ENCODE data around the gene ZBTB24.
"Not testable (repeated sequence)": the region's sequence is repeated elsewhere in the genome, so short reads cannot be mapped to it uniquely, and the experiment has no call there.

The ZBTB24 gene

DNA sequence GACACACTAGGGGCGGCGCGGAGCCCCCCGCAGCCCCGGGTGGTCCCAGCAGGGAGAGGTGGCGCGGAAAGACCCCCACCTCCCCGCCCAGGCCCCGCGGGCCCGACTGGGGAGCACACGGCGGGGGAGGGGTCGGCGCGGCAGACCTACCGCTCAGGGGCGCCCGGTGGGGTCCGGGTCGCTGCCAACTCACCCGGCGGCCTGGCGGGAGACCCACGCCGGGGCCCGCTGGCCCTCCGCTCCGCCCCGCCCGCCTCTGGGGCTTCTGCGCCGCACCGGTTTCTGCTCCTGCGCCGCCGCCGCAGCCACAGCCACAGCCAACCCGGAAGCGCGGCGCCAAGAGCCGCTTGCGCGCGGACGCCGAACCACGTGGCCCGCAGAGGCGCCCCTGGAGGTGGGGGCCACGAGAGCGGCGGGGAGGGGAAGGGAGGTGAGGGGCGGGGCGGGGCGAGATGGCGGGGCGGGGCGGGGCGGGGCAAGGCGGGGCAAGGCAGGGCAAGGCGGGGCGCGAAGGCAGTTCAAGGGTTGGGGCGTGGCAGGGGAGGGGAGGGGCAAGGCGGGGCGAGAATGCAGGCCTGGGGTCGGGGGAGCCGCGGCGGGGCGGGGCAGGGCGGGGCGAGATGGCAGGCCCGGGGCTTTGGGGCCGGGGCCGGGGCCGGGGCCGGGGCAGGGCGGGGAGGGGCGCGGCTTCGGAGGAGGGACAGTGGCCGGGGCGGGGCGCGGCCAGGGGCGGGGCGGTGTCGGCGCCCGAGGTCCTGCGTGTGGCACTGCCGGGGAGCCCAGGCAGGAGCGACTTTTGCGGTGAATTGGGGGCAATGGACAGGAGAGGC, at the start of gene ZBTB24:
Gene ZBTB24, minus strand, starts transcription at position 315 of the 830 bp plus-strand sequence. CDS start 1,193 bp downstream, outside the sequence.
- DNase-seq (ENCODE audit: low read depth) = peak; percentile 88

DNA sequence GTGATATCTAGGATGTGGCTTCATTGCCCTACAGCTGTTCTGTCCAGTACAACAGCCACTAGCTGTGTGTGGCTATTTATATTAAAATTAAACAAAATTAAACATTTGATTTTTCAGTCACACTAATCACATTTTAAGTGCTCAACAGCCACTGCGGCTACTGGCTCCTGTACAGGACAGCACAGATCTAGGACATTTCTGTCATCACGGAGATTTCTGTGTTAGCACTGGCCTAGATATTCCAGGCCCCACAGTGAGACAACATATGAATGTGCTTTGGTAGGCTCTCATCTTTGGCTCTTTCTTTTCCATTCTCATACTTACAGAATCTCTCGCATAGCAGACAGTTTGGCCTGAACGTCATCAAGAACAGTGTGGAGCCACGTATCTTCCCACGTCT, 48.4 kb upstream of the ZBTB24 start:
- no peak for DNase-seq (ENCODE audit: low read depth)

DNA sequence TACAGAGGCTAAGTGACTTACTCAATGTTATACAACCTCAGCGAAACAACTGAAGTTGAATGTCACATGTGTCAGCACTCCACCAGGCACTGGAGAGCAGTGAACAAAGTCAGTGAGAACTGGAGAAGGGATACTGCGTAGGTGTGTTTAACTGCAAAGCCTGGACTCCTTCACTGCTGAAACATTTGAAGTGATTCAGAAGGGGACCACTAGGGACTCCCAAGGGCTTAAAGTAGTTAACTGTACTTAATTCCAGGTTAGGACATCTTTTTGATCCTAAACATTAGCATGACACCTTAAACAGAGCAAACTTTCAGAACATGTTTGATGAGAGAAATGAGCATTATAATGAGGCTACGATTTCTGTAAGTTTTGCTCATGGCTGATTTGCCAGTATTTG, 45.0 kb upstream of the ZBTB24 start:
- DNase-seq (ENCODE audit: low read depth) = no peak

DNA sequence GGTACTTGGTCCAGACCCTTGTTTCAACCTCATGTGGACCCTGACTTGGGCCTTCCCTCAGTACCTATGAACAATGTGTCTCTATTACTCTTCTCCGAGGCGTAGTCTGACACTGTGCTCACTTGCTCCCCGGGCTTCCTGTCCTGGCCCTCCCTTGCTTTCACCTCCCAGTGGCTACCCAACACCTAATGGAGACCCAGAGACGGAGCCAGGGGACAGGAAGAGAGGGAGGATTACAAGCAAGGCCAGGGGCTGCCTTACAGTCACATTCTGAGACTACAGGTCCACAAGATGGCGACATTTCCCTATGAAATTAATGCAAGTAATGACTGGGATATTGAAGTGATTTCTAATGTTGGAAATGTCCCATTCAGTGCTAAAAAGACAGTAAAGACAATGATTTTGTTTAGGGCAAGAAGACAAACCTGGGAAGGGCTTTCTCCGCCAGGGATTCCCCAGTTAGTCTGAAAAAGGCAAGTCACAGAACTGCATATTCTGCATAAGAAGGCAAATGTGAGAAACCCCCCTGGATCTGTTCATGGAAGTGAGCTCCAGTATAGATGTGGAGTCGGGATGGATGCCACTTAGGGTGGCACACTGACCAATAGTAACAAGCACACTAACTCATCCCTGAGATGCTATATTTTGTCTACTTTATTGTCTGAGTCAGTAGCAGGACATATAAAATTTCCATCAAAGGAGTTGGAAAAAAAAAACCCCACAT, 44.0 kb upstream of the ZBTB24 start:
- DNase-seq (ENCODE audit: low read depth) = no peak

DNA sequence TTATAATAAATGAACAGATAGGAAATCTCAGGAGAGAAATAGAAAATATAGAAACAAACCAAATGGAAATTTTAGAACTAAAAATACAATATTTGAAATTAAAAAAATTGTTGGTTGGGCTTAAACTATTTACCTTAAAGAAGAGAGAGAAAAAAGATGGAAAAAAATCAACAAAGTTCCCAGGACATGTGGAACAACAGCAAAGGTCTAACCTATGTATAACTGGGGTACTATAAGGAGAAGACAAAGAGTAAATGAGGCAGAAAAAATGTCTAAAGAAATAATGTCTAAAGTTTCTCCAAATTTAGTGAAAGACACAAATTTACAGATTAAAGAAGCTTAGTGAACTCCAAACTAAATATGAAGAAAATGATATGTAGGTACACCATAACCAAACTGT, 41.1 kb upstream of the ZBTB24 start:
- DNase-seq (ENCODE audit: low read depth) = no peak

DNA sequence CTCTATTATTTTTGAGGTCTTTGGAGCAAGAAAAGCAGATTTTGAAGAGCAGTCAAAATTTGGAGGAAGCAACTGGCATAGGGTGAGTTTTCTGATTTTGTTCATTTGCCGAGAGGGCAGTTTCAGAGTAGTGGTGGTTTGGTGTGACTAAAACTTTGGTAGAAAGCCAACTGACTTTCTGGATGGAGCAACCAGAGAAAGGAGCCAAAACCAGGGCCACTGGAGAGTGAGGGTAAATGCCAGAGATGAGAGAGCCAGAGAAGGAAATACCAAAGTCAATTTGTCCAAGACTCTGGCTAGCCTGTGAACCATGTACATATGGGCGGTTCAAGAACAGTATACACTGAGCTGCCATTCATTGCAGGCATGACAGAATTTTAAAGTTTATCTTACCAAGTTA, 40.5 kb upstream of the ZBTB24 start:
- no peak for DNase-seq (ENCODE audit: low read depth)

DNA sequence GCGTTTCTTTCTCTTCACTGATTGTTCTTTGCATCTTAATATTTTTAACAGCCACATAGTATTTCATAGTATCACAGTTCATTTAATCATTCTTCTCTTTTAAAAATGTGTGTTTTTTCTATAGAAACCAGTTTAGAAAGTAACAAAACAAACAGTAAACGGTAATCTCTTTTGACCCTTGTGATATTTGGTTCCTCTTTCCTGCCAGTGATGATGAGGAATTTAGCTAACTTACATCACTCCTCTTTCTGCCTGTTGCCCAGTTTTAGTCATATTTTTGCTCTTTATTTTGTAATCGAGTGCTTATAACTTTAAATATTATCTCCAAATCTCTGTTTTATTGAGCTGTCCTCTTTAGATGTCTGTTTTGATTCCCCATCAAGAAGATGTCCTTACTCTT, 38.1 kb upstream of the ZBTB24 start:
- no peak for DNase-seq (ENCODE audit: low read depth)

DNA sequence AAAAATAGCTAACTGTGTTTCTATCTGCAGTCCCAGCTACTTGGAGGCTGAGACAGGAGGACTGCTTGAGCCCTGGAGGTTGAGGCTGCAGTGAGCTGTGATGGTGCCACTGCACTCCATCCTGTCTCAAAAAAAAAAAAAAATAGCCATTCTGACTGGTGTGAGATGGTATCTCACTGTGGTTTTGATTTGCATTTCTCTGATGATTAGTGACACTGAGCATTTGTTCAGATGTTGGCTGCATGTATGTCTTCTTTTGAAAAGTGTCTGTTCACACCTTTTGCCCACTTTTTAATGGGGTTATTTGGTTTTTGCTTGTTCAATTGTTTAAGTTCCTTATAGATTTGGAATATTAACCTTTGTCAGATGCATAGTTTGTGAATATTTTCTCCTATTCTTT, 36.6 kb upstream of the ZBTB24 start:
- not testable (repeated sequence) for DNase-seq (ENCODE audit: low read depth)

DNA sequence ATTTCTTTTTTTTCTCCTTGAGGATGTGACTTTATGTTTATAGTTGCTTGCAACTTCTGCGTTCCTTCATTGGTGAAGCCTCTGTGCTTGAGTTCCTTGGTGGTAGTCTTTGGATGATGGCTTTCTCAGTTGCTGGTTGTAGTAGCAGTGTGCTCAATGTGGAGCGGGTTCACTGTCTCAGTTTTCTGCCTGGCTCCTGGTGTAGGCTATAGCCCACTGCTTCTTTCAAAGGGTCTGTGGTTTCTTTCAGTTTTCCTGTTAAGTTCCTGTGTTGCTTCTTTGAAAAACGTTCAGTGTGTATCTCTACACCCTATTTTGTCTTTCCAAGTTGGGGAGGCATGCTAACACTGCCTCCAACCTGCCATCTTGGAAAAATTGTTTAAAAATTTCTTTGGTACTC, 33.9 kb upstream of the ZBTB24 start:
- no peak for DNase-seq (ENCODE audit: low read depth)

DNA sequence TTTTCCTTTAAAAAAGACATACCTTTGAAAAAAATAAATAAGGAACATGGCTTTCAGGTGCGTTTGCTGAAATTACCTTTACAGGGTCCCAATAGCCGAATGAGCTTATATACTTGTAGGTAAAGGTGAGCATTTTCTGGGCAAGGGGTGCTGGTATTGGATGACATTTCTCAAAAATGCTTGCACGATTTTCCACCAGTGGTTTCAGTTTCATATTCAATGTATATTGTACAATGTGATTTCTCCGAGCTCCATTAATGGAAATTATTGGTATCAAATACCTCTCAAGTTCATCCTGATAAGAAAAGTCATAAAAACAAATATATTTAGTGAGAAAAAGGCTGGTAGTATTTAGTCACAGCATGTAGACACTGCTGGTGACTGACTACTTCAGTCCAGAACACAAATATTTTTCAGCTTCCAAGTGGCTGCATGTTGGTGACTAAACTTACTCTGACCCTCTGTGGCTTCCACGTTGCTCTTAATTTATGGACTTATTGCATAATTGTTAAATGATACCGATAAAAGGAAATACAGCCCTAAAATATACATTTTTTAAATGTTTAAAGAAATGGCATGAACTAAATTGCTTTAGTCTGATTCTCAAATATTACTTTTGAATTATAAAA, 32.9 kb upstream of the ZBTB24 start:
- no peak for DNase-seq (ENCODE audit: low read depth)

DNA sequence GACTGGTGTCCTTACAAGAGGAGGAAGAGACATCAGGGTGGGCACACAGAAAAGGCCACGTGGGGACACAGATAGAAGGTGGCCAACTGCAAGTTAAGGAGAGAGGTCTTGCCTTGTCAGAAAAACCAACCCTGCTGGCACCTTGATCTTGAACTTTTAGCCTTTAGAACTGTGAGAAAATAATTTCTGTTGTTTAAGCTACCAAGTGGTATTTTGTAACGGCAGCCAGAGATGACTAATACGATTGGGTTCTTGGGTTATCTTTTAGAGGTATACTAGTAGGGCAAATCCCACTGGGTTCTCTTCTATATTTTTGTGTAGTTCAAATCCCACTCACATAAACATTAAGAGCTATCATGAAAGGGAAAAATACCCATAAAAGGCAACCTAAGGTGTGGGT, 31.9 kb upstream of the ZBTB24 start:
- no peak for DNase-seq (ENCODE audit: low read depth)

DNA sequence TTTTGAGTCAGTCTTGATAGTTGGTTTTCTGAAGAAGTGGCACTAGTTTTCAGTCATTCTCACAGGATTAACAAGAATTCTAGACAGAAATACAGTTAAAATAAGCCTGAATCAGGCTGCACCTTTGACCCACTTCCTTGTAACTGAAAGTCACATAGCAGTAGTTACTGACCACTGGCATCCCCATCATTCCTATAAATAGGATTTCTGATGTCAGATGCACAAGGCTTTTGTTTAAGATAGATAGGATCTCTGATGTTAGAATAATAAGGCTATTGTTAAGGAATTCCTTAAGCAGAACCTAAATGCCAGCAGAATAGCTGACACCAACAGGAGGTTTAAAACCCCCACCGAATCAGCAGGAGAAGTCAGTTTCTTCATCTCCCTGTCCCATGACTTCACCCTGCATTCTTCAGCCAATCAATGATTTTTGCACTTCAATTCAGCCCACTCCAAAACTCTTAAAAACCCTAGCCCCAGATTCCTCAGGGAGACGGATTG, 30.6 kb upstream of the ZBTB24 start:
- DNase-seq (ENCODE audit: low read depth) = no peak

DNA sequence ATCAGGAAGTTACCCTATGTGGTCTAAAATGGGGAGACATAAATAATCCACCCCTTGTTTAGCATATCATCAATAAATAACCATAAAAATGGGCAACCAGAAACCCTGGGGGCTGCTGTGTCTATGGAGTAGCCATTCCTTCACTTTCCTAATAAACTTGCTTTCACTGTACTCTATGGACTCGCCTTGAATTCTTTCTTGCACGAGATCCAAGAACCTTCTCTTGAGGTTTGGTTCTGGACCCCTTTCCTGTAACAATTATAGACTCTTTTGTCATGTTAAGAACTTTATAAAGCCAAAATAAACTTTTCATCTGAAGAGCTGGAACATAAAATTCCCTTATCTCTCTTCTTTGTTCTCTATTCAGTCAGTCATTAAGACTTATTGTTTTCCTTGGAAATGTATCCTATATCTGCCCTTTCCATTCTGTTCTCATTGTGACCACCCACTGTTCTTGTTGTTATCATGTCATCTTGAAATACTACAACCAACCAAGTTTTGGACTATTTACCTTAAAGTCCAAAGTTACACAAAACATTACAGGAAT, 29.3 kb upstream of the ZBTB24 start:
- DNase-seq (ENCODE audit: low read depth) = no peak

DNA sequence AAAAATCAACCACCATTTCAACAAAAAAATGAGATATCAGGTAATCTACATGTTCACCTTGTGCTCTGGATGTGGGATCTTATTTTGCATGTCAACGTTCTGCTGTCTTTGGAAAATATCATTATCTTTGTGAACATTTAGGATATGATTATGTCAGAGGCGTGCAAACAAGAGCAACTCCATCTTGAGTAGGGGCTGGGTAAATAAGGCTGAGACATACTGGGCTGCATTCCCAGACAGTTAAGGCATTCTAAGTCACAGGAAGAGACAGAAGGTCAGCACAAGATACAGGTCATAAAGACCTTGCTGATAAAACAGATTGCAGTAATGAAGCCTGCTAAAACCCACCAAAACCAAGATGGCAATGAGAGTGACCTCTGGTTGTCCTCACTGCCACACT, 28.8 kb upstream of the ZBTB24 start:
- DNase-seq (ENCODE audit: low read depth) = no peak

DNA sequence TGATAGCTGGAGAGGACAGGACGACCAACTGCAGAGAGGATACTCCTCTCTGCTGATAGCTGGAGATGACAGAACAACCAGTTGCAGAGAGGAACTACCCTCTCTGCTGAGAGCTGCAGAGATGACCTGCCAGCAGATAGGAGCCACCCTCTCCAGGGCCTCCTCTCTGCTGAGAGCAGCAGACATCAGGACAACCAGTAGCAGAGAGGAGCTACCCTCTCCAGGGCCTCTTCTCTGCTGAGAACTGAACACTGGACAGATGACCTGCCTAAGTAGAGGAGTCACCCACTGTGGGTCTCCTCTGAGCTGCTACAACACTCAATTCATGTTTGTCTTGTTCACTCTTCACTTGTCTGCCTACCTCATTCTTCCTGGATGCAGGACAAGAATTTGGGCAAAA, 27.3 kb upstream of the ZBTB24 start:
- DNase-seq (ENCODE audit: low read depth) = no peak

DNA sequence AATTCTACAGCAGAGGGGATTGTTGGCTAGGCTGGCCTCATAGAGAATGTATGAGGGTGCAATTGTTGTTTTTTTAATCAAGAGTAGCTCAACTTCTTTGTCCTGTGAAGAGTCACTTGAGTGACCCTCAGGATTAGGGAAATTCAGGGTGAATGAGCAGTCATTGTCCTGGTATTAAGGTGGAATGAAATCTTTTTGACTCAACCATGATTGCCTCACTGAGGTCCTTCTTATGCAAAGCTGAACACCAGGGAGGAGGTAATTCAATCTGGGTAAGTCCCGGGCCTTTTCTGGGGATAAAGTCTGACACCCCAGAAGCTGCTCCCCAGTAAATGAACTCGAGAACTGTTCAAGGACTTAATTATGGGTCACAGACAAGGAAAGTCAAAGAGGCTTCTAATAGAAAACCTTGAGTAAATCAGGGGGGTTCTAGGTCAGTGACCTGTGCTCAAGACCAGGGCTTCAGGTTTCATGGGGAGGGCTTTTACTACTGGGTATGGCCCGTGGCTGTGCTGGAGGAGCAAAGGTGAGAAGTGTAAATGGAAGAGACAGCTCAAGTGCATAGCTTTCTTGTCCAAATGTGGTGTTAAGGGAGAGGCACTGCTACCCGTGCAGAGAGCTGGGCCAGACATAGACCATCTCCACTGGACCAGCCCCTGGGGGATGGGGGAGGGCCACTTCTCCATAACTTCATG, 25.3 kb upstream of the ZBTB24 start:
- DNase-seq (ENCODE audit: low read depth) = no peak

DNA sequence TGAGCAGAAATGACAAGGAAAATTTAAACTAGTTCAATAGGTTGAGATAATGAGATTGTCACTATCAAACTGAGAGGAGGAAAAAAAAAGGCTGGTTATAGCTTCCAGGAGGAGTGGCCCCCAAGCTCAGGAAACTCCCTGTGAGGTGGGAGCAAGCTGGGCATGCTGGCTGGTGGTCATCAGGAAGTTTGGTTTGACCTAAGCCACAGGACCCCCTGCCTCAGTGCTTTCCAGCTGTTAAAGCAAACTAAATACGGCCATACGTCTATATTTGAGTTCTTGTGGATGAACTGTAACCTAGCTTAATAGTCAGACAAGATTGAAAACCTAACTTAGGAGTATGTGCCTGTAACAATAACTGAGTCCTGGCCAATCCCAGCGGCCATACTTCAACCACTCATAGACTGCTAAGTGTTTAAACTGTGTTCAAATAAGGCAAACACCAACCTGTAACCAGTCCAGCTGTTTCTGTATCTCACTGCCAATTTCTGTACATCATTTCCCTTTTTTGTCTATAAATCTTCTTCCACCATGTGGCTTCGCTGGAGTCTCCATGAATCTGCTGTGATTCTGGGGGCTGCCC, 24.6 kb upstream of the ZBTB24 start:
- no peak for DNase-seq (ENCODE audit: low read depth)

DNA sequence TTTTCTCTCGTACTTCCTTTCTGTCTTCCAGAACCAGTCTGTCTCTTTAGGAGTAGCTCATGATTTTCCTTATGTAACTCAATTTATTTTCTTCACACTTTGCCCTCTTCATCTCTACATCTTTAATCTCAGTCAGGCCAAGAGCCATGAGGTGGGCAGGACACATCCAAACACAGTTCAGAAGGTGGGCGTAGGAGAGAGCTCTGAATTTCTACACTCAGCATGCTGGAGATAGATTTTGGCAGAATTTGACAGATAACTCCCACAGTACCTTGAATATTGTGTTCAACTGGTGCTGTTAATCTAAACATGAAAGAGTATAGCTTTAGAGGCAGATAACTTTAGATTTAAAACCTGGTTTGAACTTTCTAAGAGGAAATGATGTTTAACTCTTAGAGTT, 23.8 kb upstream of the ZBTB24 start:
- DNase-seq (ENCODE audit: low read depth) = no peak

DNA sequence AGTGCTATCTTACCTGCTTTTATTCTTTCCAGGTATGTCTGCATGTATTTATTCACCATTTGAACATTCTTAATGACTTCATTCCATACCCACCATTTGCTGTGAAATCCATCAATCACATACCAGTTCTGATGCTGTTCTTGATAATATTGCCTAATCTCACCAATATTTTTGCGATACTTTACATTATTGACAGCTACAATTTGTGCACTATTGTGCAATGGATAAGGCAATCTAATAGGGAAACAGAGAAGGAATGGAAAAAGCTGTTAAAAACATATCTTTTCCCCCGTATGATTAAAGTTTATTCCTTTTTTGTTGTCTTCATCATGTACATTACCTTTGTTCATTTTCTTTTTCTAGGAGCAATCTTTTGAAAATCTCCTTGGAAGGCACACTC, 23.3 kb upstream of the ZBTB24 start:
- no peak for DNase-seq (ENCODE audit: low read depth)

DNA sequence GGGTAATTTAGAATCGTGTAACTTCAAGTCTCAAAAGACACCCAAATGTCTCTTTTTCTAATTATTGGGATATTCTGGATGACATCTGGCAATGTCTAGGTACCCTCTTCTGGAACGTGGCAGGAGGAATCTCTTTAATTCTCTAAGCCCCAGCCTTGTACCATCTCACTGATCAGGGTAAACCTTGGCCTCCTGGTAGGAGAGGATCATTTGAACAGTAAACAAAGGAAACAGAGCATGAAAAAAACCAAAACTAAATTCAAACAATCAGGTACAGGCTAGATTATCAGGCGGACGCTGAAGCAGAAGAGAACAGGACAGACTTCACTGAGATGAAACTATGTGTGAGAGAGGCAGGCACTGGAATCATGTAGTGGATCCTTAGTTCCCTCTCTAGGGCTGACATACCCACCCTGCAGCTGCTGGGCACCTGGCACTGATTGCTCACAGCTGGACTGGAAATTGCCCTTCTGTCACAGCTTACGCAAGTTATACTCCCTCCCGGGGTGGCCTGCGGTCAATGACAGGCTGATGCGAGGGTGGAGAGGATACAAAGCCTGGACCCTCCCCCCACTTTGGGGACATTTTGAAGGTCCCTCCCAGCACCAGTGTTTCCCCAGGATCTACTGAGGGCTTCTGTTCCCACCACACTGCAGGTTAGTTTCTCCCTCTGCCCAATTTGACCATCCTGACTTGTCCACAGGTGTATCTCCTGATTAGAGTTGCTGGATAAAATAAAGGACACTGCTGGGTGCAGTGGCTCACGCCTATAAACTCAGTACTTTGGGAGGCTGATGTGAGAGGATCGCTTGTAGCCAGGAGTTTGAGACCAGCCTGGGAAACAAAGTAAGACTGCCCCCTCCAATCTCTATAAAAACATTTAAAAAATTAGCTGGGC, 20.6 kb upstream of the ZBTB24 start:
- DNase-seq (ENCODE audit: low read depth) = no peak

DNA sequence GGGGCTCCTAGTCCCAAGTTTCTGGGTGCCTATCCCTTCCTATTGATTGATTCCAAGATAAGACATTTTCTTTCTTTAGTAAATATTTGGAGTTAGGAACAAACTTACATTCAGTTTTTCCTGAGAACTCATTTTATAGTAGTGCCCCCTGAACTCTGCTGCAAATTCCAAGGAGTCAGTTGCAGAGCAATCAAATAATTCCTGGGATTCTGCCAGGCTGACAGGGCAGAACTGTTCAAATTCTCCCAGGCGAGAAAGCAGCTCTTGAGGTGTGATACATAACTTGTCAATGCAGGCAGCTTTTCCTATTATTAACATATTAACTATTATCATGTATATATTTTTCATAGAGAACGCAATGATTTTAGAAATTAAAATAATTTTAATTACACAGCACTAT, 15.9 kb upstream of the ZBTB24 start:
- DNase-seq (ENCODE audit: low read depth) = no peak
